ENCODE measurements around the gene KCND3. TPM values are rescaled to one million over a fixed set of nuclear protein-coding genes. Genes with fewer than 3 reads are reported as not detected.

The KCND3 gene
- total RNA-seq, 1 donor from 2014 or later, result 0.81 TPM

DNA sequence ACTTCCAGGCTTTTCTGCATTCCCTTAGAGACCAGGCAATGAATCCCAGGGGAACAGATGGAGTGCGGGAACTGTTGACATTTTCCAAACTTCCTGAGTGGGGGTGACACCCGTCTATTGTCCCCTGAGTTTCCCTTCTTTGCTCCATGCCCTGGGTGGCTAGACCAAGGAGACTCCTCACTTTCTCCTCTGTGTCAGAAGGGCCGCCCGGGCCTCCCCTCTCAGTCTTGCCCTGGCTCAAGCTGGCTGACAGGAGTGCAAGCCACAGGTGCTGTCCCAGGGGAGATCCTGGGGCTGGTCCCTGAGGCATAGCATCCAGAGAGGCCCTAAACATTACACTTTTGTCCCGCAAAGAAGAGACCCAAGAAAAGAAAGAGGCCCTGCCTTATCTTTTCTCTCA is 170.9 kb downstream of the KCND3 start:
- no peak overlapping the region for H3K27ac Mint-ChIP-seq
- H3K4me1 Mint-ChIP-seq (ENCODE audit: low read depth), result no peaks in the 10 kb centered on the region

DNA sequence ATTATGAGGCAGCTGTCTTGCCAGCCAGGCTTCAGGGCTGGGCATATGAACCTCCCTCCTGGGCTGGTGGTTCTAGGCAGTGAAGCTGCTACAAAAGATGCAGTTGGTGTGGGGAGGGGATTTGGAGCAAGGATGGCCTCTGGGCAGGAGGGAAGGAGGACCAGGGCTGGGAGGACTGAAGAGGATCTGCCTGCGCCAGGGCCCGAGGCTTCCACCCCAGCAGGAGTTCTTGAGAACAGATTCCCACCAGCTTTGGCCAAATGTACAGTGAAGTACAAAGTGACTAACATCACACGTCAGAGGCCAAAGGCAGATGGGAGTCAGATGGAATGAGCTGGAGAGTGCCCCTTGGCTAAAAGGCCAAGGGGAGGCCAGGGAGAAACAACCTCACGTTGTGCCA is 171.4 kb downstream of the KCND3 start:
- DNase-seq (ENCODE audit: low spot score, unreplicated experiment), result no peak
- Mint-ChIP-seq H3K4me1 (ENCODE audit: low read depth) (no peaks in the 10 kb centered on the region), H3K27ac (no peak overlapping the region), H3K9me3 (ENCODE audit: low read depth) (no peaks in the 10 kb centered on the region), H3K36me3 (ENCODE audit: insufficient read depth) (no peaks in the 10 kb centered on the region), H3K4me3 (ENCODE audit: low read depth) (no peak overlapping the region), H3K27me3 (peaks cover 3% of the 10 kb centered on the region)
- TF ChIP-seq, protein P1, sequence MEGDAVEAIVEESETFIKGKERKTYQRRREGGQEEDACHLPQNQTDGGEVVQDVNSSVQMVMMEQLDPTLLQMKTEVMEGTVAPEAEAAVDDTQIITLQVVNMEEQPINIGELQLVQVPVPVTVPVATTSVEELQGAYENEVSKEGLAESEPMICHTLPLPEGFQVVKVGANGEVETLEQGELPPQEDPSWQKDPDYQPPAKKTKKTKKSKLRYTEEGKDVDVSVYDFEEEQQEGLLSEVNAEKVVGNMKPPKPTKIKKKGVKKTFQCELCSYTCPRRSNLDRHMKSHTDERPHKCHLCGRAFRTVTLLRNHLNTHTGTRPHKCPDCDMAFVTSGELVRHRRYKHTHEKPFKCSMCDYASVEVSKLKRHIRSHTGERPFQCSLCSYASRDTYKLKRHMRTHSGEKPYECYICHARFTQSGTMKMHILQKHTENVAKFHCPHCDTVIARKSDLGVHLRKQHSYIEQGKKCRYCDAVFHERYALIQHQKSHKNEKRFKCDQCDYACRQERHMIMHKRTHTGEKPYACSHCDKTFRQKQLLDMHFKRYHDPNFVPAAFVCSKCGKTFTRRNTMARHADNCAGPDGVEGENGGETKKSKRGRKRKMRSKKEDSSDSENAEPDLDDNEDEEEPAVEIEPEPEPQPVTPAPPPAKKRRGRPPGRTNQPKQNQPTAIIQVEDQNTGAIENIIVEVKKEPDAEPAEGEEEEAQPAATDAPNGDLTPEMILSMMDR (IDR thresholded peaks at IDR 0.05; ENCODE audit: unreplicated experiment), result no peak

More for the DNA sequence above, 170.9 kb downstream of the KCND3 start:
- TF ChIP-seq, protein P1 (IDR thresholded peaks at IDR 0.05; ENCODE audit: unreplicated experiment), result no peak
- no peak for DNase-seq (ENCODE audit: low spot score, unreplicated experiment)
- H3K4me3 Mint-ChIP-seq (ENCODE audit: low read depth), result no peak overlapping the region
- H3K27me3 Mint-ChIP-seq, result peaks cover 3% of the 10 kb centered on the region
- no peaks in the 10 kb centered on the region for H3K9me3 Mint-ChIP-seq (ENCODE audit: low read depth)
- H3K36me3 Mint-ChIP-seq (ENCODE audit: insufficient read depth), result no peaks in the 10 kb centered on the region

DNA sequence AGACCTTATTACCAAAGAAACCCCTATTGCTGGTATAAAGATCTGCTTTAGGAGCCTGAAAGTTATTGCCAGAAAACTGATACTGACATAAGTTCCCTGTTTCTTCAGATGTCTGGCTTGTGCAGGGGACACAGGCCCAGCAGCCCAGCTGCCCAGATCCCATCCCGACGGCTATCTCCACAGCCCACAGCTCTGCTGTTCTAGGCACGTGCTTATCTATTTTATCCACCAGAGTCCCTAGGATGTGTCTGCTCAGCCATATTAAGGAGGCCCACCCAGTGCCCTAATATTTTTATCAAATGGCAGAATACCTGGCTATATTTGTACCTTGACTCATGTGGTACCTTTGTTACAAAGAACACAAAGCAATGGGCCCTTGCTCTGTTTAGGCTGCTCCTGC is 174.8 kb downstream of the KCND3 start:
- H3K9me3 Mint-ChIP-seq (ENCODE audit: low read depth), result no peaks in the 10 kb centered on the region
- no peak overlapping the region for H3K27ac Mint-ChIP-seq
- H3K36me3 Mint-ChIP-seq (ENCODE audit: insufficient read depth), result no peaks in the 10 kb centered on the region
- no peak for DNase-seq (ENCODE audit: low spot score, unreplicated experiment)
- no peaks in the 10 kb centered on the region for H3K4me1 Mint-ChIP-seq (ENCODE audit: low read depth)
- peaks cover 2% of the 10 kb centered on the region for H3K27me3 Mint-ChIP-seq
- TF ChIP-seq, protein P1 (IDR thresholded peaks at IDR 0.05; ENCODE audit: unreplicated experiment), result no peak
- H3K4me3 Mint-ChIP-seq (ENCODE audit: low read depth), result no peak overlapping the region

DNA sequence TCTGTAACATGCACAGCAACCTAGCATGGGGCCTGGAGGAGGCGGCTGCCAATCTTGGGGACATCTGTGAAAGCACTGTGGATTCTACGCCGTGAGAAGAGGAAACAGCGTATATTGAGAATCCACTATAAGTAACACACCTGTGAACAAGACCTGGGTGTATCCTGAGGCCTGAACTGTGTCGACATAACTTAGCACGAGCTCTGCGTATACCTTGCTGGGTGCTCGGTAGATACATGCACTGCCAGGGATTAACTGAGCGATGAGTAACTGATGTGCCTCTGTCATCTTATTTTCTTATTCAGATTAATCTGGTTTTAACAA is 175.2 kb downstream of the KCND3 start:
- no peaks in the 10 kb centered on the region for H3K4me1 Mint-ChIP-seq (ENCODE audit: low read depth)
- no peaks in the 10 kb centered on the region for H3K9me3 Mint-ChIP-seq (ENCODE audit: low read depth)
- H3K36me3 Mint-ChIP-seq (ENCODE audit: insufficient read depth), result no peaks in the 10 kb centered on the region
- no peak overlapping the region for H3K27ac Mint-ChIP-seq
- H3K4me3 Mint-ChIP-seq (ENCODE audit: low read depth), result no peak overlapping the region
- peaks cover 2% of the 10 kb centered on the region for H3K27me3 Mint-ChIP-seq
- TF ChIP-seq, protein P1 (IDR thresholded peaks at IDR 0.05; ENCODE audit: unreplicated experiment), result no peak
- DNase-seq (ENCODE audit: low spot score, unreplicated experiment), result no peak

DNA sequence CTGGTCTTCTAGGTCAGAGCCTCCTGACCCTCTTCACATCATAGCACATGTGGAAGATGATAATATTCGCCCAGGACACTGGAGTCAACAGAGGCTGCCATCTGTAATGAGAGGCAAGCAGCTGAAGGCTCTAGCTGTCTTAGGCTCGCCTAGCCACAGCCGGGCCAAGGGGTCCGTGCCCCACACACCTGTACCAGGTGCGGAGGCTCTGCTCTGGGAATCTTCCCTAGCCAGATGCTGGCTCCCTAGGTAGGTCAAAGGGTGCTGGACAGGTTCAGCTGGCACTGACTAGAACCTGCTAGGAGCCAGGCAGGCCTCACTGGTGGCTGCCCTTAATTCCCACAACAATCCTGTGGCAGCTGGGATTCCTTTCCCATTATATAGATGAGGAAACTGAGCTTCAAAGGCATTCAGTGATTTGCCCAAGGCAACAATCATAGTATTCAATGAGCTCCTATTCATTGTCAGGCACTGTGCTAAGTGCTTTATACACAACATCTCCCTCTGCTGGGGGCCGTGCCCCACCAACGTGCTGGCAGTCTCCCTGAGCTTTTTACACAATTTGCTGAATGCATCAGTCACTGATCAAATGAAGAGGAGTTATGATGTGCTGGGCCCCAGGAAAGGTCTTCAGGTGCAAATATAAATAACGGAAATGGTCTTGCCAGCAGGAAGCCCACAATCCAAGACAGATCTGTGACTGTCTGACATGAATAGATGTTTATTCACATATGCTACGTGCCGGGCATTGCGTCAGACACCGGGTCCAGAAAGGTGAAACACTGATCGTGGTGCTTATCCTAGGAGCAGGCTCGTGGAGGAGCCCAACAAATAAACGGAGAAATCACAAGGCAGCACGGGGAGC is 175.8 kb downstream of the KCND3 start:
- DNase-seq (ENCODE audit: low spot score, unreplicated experiment), result no peak
- no peaks in the 10 kb centered on the region for H3K36me3 Mint-ChIP-seq (ENCODE audit: insufficient read depth)
- TF ChIP-seq, protein P1 (IDR thresholded peaks at IDR 0.05; ENCODE audit: unreplicated experiment), result no peak
- H3K4me1 Mint-ChIP-seq (ENCODE audit: low read depth), result no peaks in the 10 kb centered on the region
- H3K27ac Mint-ChIP-seq, result no peak overlapping the region
- H3K27me3 Mint-ChIP-seq, result peaks cover 2% of the 10 kb centered on the region
- no peaks in the 10 kb centered on the region for H3K9me3 Mint-ChIP-seq (ENCODE audit: low read depth)
- no peak overlapping the region for H3K4me3 Mint-ChIP-seq (ENCODE audit: low read depth)

Data from progenitor cell of endocrine pancreas (in vitro differentiated cells).